WTC11 (cell line): ENCODE measurements around the gene PSMF1.

Source experiments
- ATF2 ChIP-seq: sonication (generic); formaldehyde crosslinking; IDR thresholded peaks from 2 replicates; pipeline ENCODE4 v1.8.1; 2022; ENCODE audit warnings: low read depth, missing genetic modification reagents, borderline replicate concordance
- CBFB ChIP-seq: sonication (generic); formaldehyde crosslinking; IDR thresholded peaks from 2 replicates; pipeline ENCODE4 v1.8.1; 2022; ENCODE audit warnings: mild to moderate bottlenecking, low read depth, missing genetic modification reagents
- CTCF ChIP-seq: fragments of 200-600 bp; IDR thresholded peaks from 2 replicates; pipeline ENCODE4 v1.8.0; 2022; ENCODE audit warnings: antibody characterized with exemption
- ELF4 ChIP-seq: sonication (generic); formaldehyde crosslinking; IDR thresholded peaks from 2 replicates; pipeline ENCODE4 v1.8.1; 2022; ENCODE audit warnings: low read depth, mild to moderate bottlenecking, moderate library complexity, missing genetic modification reagents
- ETV6 ChIP-seq: sonication (generic); formaldehyde crosslinking; IDR thresholded peaks from 2 replicates; pipeline ENCODE4 v1.8.1; 2022; ENCODE audit warnings: mild to moderate bottlenecking, missing genetic modification reagents
- FOXP4 ChIP-seq: sonication (generic); formaldehyde crosslinking; IDR thresholded peaks from 2 replicates; pipeline ENCODE4 v1.8.0; 2022; ENCODE audit warnings: mild to moderate bottlenecking, missing genetic modification reagents
- IRF1 ChIP-seq: sonication (generic); formaldehyde crosslinking; IDR thresholded peaks from 2 replicates; pipeline ENCODE4 v1.8.0; 2023; ENCODE audit warnings: missing genetic modification reagents
- MXD4 ChIP-seq: fragments of 250-450 bp; sonication (Bioruptor Pico); IDR thresholded peaks from 2 replicates; pipeline ENCODE4 v1.8.0; 2021; ENCODE audit warnings: mild to moderate bottlenecking, moderate library complexity, borderline replicate concordance
- TCF7 ChIP-seq: sonication (generic); formaldehyde crosslinking; IDR thresholded peaks from 2 replicates; pipeline ENCODE4 v1.8.0; 2022; ENCODE audit warnings: mild to moderate bottlenecking, low read depth, missing genetic modification reagents, moderate library complexity
- ZNF138 ChIP-seq: sonication (generic); formaldehyde crosslinking; conservative IDR thresholded peaks from 2 replicates; pipeline ENCODE4 v1.8.1; 2022; ENCODE audit warnings: mild to moderate bottlenecking, moderate library complexity, missing genetic modification reagents

GRCh38 chr20:1086277-1087213, 31.9 kb upstream of the PSMF1 start:
- no peak for TF ChIP-seq TCF7 (CRISPR knock-in tag)
- TF ChIP-seq CBFB (CRISPR knock-in tag) = no peak
- no peak for TF ChIP-seq CTCF
- TF ChIP-seq ELF4 (CRISPR knock-in tag) = no peak
- no peak for TF ChIP-seq FOXP4
- no peak for TF ChIP-seq MXD4
- TF ChIP-seq IRF1 (CRISPR knock-in tag) = no peak
- no peak for TF ChIP-seq ZNF138 (CRISPR knock-in tag)
- TF ChIP-seq ATF2 = no peak
- no peak for TF ChIP-seq ETV6 (CRISPR knock-in tag)
